A549 (cell line): Measurements from ENCODE around the gene TPO.

Experiments used
- CEBPB ChIP-seq, 2 experiments: fragments of >200 bp in 1 of 2; sonication (Bioruptor Twin) in 1 of 2; formaldehyde crosslinking in 1 of 2; IDR thresholded peaks; 2 replicates each; pipeline ENCODE4 v1.6.1; 2012 to 2016
- CHD4 ChIP-seq: fragments of 200-600 bp; sonication (generic); IDR thresholded peaks from 2 replicates; pipeline ENCODE4 v1.6.1; 2016; ENCODE audit warnings: antibody characterized with exemption, mild to moderate bottlenecking, borderline replicate concordance
- EP300 ChIP-seq, 2 experiments: fragments of >200 bp; sonication (Bioruptor Twin); formaldehyde crosslinking; IDR thresholded peaks; 2 replicates in 1 of 2; 3 replicates in 1 of 2; pipeline ENCODE4 v1.6.1; 2016 to 2017
- HDAC2 ChIP-seq: fragments of 200-600 bp; sonication (generic); IDR thresholded peaks from 2 replicates; pipeline ENCODE4 v1.6.1; 2016
- JUNB ChIP-seq: fragments of >200 bp; sonication (Bioruptor Twin); formaldehyde crosslinking; IDR thresholded peaks from 2 replicates; pipeline ENCODE4 v1.6.1; 2016
- POLR2A ChIP-seq: IDR thresholded peaks from 2 replicates; pipeline ENCODE4 v1.6.1; 2012; ENCODE audit warnings: mild to moderate bottlenecking, low read length
- RAD21 ChIP-seq, 2 experiments: fragments of >200 bp in 1 of 2; sonication (Bioruptor Twin) in 1 of 2; formaldehyde crosslinking in 1 of 2; IDR thresholded peaks in 1 of 2; conservative IDR thresholded peaks in 1 of 2; 2 replicates in 1 of 2; 3 replicates in 1 of 2; pipeline ENCODE4 v1.6.1; 2012 to 2018; ENCODE audit warnings: inconsistent platforms in 1 of 2
- RFX5 ChIP-seq: fragments of 450-650 bp; IDR thresholded peaks from 2 replicates; pipeline ENCODE4 v1.7.1; 2014; ENCODE audit warnings: antibody characterized with exemption, mild to moderate bottlenecking, moderate library complexity
- TP53 ChIP-seq: fragments of 250-450 bp; sonication (Bioruptor Pico); IDR thresholded peaks from 2 replicates; pipeline ENCODE4 v1.5.0; 2021; ENCODE audit warnings: mild to moderate bottlenecking, moderate library complexity
- ZC3H11A ChIP-seq: fragments of 450-650 bp; IDR thresholded peaks from 2 replicates; pipeline ENCODE4 v1.6.1; 2014; ENCODE audit warnings: antibody characterized with exemption, mild to moderate bottlenecking
- TF ChIP-seq, protein P1 (sequence below): fragments of >200 bp; sonication (Bioruptor Twin); formaldehyde crosslinking; IDR thresholded peaks from 3 replicates; pipeline ENCODE4 v1.5.1; 2016

- TF ChIP-seq EP300 (IDR thresholded peaks at IDR 0.05) (no peak), RFX5 (no peak), ZC3H11A (no peak), HDAC2 (no peak), CHD4 (no peak), POLR2A (no peak), CEBPB (IDR thresholded peaks at IDR 0.05) (no peak), TP53 (CRISPR knock-in tag) (no peak), RAD21 (conservative IDR thresholded peaks at IDR 0.05 in 1 of 2, IDR thresholded peaks at IDR 0.05 in 1 of 2) (no peak), JUNB (no peak)
- TF ChIP-seq, protein P1, sequence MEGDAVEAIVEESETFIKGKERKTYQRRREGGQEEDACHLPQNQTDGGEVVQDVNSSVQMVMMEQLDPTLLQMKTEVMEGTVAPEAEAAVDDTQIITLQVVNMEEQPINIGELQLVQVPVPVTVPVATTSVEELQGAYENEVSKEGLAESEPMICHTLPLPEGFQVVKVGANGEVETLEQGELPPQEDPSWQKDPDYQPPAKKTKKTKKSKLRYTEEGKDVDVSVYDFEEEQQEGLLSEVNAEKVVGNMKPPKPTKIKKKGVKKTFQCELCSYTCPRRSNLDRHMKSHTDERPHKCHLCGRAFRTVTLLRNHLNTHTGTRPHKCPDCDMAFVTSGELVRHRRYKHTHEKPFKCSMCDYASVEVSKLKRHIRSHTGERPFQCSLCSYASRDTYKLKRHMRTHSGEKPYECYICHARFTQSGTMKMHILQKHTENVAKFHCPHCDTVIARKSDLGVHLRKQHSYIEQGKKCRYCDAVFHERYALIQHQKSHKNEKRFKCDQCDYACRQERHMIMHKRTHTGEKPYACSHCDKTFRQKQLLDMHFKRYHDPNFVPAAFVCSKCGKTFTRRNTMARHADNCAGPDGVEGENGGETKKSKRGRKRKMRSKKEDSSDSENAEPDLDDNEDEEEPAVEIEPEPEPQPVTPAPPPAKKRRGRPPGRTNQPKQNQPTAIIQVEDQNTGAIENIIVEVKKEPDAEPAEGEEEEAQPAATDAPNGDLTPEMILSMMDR = no peak
These were observed 23.1 kb downstream of the TPO start for GRCh38 chr2:1436369-1436768.
